GM21447 (cell line): Measurements from ENCODE around the gene CLDN5.
"Not testable (repeated sequence)": the region's sequence is repeated elsewhere in the genome, so short reads cannot be mapped to it uniquely, and the experiment has no call there.

Experiments used
- ATAC-seq: cut with Tn5 transposase; IDR thresholded peaks from one replicate; pipeline ENCODE4 v1.9.1; 2021; ENCODE audit not compliant: unreplicated experiment

CLDN5 gene

DNA sequence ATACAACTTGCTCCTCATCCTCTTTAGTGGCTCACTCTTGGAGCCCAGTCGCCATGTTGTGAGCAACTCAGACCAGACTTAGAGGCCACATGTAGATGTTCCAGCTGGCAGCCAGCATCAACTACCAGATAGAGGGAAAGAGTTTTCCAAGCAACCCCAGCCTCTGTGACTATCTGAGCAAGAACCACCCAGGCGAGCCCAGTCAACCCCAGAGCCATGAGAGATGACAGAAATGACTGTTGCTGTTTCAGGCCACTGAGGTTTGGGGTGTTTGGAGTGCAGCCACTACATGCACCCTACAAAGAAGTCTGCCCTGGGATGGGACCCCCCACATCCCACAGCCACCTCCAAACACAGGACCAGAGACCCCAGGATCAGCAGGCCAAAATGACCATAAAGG is 24.8 kb upstream of the CLDN5 start:
- no peak for ATAC-seq

DNA sequence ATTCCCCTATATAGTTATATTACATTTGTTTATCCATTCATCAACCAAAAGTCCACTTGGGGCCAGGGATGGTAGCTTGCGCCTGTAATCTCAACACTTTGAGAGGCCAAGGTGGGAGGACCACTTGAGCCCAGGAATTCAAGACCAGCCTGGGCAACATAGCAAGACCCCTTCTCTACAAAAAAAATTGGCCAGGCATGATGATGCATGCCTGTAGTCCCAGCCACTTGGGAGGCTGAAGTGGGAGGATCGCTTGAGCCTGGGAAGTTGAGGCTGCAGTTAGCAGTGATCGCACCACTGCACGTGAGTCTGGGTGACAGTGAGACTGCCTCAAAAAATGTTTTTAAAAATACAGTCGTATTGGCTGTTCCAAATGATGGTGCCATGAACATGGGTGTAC is 24.2 kb upstream of the CLDN5 start:
- ATAC-seq = not testable (repeated sequence)

DNA sequence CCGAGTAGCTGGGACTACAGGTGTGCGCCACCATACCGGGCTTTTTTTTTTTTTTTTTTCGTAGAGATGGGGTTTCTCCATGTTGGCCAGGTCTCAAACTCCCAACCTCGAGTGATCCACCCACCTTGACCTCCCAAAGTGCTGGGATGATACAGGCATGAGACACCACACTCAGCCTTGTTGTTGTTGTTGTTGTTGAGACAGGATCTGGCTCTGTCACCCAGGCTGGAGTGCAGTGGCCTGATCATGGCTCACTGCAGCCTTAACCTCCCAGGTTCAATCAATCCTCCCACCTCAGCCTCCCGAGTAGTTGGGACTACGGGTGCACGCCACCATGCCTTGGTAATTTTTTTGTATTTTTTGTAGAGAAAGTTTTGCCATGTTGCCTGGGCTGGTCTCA is 23.4 kb upstream of the CLDN5 start:
- ATAC-seq = no peak

DNA sequence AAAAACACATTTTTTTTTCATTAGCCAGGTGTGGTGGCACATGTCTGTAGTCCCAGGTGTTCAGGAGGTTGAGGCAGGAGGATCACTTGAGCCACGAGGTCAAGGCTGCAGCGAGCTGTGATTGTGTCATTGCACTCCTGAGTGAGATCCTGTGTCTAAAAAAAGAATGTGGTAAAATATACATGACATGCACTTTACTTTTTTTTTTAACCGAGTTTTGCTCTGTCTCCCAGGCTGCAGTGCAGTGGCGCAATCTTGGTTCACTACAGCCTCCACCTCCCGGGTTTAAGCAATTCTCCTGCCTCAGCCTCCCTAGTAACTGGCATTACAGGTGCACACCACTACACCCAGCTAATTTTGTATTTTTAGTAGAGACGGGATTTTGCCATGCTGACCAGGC is 22.5 kb upstream of the CLDN5 start:
- no peak for ATAC-seq

DNA sequence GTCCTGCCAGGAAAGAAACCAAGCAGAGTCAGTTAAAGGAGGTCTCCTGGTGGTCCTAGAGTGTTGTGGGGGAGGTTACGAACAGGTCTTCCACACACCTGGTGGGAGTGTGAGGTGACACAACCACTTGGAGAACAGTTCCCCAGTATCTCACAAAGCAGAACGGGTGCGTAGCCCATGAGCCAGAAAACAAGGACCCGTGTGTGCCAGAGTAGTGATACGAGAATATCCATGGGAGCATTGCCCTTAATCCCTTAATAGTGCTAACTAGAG is 21.7 kb upstream of the CLDN5 start:
- ATAC-seq = no peak

DNA sequence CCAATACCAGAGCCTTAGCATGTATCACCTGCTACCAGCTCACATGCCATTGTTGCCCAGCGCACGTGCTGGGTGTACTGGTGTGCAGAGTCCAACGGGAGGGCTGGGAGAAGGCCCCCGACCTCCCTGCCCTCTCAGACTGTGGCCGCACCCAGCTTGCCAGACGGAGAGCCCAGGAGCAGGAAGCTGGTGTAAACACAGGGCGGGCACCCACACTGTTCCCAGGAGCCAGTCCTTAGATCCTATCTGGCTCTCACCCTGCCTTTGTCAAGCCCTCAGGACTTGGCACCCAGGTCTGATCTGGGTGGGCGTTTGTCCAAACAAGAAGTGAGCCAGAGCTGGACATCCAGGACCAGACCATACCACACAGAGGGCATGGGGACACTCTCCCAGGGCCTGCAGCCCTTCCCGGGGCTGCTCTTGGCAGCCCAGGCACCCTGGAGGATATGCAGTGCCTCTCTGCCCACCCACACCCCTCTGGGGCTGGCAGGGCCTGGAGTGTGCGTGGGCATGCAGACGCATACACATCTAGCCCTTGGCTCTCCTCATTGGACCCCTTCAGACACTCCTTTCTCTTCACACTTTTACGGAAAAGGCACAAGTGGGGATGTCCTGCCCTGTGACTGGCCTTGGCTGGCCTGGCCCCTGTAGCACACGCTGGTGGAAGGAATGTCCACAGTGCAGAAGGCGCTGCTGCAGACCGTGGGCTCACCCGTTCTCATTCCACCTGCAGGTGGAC is 19.9 kb upstream of the CLDN5 start:
- no peak for ATAC-seq

DNA sequence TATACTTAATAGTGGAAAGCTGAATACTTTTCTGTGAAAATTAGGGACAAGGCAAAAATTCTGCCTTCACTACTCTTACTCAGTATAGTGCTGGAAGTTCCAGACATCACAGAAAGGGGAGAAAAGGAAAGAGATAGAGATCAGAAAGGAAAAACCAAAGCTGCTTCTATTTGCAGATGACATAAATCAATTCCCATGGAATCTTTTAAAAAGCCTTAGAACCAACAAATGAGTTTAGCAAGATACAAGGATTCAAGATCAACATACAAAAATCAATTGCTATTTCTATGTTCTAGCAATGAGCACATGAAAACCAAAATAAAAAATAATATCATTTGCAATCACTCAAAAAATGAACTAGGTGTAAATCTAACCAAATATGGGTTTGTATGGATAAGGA is 16.2 kb upstream of the CLDN5 start:
- no peak for ATAC-seq

DNA sequence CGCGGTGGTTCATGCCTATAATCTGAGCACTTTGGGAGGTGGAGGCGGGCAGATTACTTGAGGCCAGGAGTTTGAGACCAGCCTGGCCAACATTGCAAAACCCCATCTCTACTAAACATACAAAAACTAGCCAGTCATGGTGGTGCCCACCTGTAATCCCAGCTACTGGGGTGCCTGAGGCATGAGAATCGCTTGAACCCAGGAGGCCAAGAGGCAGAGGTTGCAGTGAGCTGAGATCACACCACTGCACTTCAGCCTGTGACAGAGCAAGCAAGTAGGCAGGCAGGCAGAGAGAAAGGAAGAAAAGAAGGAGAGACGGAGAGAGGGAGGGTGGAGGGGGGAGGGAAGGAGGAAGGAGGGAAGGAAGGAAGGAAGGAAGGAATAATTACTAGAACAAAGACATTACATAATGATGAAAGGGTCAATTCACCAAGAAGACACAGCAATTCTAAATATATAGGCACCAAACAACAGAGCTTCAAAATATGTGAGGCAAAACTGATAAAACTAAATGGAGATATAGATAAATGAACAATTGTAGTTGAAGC is 13.8 kb upstream of the CLDN5 start:
- ATAC-seq = no peak

DNA sequence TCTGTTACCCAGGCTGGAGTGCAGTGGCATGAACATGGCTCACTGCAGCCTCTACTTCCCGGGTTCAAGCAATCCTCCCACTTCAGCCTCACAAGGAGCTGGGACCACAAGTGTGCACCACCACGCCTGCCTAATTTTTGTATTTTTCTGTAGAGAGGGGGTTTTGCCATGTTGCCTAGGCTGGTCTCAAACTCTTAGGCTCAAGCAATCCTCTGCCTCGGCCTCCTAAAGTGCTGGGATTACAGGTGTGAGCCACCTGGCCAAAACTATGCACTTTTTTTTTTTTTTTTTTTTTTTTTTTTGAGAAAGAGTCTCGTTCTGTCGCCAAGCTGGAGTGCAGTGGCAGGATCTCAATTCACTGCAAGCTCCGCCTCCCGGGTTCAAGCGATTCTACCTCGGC is 12.4 kb upstream of the CLDN5 start:
- ATAC-seq = no peak

DNA sequence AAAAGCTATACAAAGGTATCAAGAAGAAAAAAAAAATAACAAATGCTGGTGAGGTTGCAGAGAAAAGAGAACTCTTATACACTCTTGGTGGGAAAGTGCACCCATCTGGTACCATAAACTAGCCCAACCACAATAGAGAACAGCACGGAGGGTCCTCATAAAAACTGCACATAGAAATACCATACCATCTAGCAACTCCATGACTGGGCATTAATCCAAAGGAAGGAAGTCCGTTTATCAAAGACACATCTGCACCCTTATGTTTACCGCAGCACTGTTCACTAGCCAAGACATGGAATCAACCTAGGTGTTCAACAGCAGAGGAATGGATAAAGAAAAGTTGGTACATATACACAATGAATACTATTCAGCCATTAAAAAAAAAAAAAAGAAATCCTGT is 10.8 kb upstream of the CLDN5 start:
- ATAC-seq = no peak

DNA sequence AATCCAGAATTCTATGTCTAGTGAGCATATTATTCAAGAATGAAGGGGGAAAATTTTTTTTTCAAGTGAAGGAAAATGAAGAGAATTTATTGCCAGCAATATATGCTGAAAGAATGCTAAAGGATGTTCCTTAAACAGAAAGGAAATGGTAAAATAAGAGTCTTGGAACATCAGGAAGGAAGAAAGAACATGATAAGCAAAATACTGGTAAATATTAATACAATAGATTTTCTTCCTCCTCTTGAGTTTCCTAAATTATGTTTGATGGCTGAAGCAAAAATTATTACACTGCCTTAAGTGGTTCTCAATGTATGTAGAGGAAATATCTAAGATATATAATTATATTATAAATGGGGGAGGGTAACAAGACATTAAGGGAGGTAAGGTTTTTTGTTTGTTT is 9.6 kb upstream of the CLDN5 start:
- no peak for ATAC-seq

DNA sequence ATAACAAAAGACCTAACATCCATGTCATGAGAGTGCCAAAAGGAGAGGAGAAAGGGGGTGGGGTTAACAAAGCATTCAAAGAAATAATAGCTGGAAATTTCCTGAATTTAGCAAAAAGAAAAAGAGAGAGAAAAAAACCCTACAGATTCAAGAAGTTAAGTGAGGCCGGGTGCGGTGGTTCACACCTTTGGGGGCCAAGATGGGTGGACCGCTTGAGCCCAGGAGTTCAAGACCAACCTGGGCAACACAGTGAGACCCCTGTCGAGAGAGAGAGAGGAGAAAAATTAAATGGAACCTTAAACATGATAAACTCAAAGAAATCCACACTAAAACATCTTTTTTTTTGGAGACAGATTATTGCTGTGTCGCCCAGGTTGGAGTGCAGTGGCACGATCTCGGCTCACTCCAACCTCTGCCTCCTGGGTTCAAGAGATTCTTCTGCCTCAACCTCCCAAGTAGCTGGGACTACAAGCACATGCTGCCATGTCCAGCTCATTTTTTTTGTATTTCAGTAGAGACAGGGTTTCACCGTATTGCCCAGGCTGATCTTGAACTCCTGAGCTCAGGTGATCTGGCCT is 8.9 kb upstream of the CLDN5 start:
- no peak for ATAC-seq

DNA sequence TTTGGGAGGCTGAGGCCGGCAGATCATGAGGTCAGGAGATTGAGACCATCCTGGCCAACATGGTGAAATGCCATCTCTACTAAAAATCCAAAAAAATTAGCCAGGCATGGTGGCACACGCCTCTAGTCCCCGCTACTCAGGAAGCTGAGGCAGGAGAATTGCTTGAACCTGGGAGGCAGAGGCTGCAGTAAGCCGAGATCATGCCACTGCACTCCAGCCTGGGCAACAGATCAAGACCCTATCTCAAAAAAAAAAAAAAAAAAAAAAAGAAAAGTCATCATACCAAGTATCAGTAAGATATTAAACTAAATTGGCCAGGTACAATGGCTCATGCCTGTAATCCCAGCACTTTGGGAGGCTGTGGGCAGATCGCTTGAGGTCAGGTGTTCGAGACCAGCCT is 7.1 kb upstream of the CLDN5 start:
- not testable (repeated sequence) for ATAC-seq

DNA sequence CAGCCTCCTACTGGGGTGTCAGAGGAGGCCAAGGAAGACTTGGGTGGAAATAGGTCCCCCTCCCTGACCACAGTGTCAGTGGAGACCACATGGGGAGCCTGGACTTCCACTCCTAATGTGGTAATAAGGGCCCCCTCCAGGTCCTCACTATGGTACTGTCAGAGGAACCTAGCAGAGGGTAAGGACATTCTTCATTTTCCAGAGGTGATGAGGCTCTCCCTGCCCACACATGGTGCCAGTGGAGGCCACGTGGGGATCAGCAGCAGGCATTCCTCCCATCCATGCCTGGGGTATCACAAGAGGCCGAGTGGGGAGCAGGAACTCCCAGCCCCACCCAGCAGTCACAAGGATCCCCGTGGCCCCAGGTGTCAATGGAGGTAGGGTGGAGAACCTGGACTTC is 6.5 kb upstream of the CLDN5 start:
- no peak for ATAC-seq

DNA sequence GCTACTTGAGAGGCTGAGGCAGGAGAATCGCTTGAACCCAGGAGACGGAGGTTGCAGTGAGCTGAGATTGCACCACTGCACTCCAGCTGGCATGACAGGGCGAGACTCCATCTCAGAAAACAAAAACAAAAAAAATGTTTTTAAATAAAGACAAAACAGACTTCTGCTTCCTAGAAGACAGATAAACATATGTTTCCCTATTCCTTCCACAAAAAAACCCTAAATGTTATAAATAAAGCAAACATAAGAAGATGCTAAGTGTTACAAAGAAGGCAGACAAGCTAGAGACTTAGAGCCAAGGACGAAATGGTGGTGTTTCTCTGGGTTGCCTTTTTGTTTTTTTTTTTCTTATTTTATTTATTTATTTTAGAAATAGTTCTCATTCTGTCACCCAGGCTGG is 5.6 kb upstream of the CLDN5 start:
- ATAC-seq = no peak

DNA sequence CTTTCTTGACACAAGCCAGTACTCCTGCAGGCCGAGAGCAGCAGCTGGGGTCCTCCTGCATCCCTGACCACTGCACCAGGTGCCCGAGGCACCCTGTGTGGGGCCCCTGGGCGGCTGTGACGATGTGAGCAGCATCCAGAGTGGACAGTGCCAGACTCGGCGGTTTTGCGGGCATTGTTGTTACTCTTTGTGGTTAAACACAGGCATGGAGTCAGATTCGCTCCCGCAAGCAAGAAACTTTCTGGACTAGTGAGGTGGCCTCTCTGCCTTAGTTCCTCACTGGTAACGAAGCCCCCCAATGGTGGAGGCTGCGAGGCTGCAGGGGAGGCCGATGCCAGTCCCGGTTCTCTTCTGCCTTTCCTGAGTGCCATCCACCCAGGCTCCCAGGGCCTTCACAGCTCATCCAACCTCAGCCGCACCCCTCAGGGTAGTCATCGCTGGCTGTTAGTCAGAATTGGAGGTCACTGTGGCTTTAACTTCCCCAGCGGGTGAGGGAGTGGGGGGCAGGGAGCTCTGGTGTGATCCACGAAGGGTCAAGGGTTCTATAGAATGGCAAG is 3.7 kb upstream of the CLDN5 start:
- ATAC-seq = no peak

DNA sequence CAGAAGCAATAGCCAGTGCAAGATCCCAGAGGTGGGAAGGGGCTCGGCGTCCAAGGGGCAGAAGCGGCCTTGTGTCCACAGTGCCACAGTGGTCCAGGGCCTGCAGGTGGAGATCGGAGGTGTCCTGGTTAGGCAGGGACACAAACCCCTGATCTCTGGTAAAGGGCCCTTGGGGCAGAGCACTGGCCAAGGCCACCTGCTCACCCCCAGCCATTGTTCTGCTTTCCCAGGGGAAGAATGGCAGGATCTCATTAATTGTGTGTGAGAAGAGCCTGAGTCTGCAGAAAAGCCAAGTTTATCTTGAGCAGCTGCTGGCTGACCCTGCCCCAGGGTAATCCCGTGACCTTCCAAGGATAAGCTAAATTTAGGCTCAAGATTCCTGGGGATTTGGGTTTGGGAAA is 3.1 kb upstream of the CLDN5 start:
- ATAC-seq = no peak

DNA sequence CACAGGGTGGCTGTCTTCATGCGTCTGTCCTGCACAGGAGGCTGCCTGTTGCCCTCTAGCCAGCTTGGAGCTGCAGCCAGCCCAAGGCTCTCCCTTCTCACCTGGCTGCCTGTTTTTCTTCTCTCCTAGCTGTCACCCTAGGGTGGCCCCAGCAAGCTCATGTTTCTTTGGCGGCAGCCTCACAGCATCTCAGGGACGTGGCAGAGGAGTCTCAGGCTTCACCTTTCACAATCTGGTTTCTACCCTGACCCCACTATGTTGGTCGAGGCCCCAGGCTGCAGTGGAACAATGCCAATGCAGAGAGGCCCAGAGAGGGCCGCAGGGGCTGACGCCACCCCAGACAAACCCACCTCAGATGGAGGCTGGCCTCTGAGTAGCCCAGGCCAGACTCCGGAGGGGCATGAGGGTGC is 2.5 kb upstream of the CLDN5 start:
- no peak for ATAC-seq

DNA sequence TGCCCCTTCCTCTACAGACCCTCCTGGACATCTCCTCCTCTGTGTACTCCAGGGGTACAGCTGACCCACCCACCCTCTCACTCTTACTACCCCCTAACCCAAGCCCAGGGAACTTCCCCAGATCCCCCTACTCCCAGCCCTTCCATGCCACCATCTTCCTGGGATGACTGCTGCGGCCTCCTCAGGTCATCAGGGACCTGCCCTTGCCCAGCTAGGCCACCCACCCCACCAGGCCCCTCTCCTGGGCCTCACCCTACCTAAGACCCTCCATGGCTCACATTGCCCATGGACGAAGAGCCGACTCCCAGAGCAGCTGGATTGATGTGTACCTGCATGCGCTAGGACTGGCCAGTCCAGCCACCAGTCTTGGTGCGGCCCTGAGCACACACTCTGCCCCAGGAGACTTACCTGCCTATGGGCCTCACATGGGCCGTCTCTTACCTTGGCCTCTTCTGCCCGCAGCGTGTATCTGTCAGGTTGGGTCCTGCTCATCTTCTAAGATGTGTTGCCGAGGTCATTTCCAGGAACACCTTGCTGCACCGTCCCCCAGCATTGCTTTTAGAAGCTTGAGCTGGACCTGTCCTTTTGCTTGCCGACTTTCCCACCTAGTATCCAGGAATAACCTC is 2.0 kb upstream of the CLDN5 start:
- ATAC-seq = no peak

DNA sequence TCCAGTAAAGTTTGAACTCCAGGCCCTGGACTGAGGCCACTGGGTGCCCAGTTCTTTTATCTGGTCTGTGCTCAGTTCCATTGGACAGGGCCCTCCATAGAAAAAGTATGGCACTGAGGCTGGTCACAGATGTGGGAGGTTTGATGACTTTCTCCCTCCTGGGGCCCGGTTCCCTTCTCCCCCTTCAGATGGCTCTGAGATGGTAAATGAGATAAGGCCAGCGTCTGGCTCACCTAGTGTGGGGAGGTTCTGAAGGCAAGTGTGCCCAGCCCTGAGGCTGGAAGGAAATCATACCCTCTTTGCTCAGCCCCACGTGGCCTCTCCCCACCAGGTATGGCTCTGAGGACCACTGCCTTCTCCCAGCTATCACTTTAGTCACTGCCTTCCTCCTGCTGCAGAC is 1.5 kb upstream of the CLDN5 start:
- ATAC-seq = no peak

DNA sequence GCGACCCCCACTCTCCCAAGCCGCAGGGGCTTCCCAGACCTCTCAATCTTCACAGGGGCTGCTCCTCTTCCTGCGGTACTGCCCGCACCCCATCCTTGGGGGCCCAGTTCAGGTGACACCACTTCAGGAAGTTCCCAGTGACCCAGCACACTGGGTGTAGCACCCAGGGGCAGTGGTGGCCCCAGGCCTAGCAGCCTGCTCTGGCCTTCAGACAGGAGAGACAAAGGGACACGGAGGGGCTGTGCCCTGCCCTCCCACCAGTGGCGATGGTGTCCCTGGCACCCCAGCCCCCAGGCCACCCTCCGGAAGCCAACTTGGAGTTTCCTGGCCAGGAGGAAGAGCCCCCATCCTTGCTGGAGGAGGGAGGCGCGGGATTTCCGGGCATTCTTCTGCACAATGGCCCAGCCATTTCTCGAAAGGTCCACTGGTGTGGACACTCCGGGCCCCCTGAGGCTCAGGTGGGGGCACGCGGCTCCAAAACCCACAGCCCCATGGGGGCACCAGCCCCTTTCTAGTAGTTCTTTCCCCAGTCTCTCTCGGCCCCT is 978 bp upstream of the CLDN5 start:
- no peak for ATAC-seq
